Stimulated activated naive B cell treated with anti-CD40 and anti-IgM and Interleukin-4, amounts not matched to agents 10 μg/mL and 1 μg/mL and 100 μg/mL, for 72 hours (primary cell): ENCODE results near the gene STIP1.
A peak's percentile ranks its signal among the peaks of the same experiment; 100 is the strongest.

Experiments
- ATAC-seq, 2 donors: fragments of 150-1000 bp; cut with Tn5 transposase; replicated peaks; 2 replicates each; pipeline ENCODE4 v1.10.0; 2021; ENCODE audit warnings: moderate library complexity in 1 of 2
- DNase-seq: peaks from one replicate; pipeline ENCODE4 v3.0.0; 2021
- H3K27ac Mint-ChIP-seq: one replicate; pipeline ENCODE4 v1.8.0; 2022; ENCODE audit warnings: mild to moderate bottlenecking, mixed read lengths
- H3K27me3 Mint-ChIP-seq, 2 donors: one replicate each; pipeline ENCODE4 v1.8.0; 2022; ENCODE audit warnings: mixed read lengths in 2 of 2
- H3K36me3 Mint-ChIP-seq, 2 donors: one replicate each; pipeline ENCODE4 v1.8.0; 2022; ENCODE audit warnings: mixed read lengths in 2 of 2, mild to moderate bottlenecking in 1 of 2
- H3K4me1 Mint-ChIP-seq, 2 donors: one replicate each; pipeline ENCODE4 v1.8.0; 2022; ENCODE audit warnings: mixed read lengths in 2 of 2, mild to moderate bottlenecking in 1 of 2
- H3K4me3 Mint-ChIP-seq, 2 donors: one replicate each; pipeline ENCODE4 v1.8.0; 2022; ENCODE audit warnings: mild to moderate bottlenecking in 2 of 2, mixed read lengths in 2 of 2, moderate library complexity in 1 of 2
- H3K9me3 Mint-ChIP-seq, 2 donors: one replicate each; pipeline ENCODE4 v1.8.0; 2022; ENCODE audit warnings: mixed read lengths in 2 of 2, mild to moderate bottlenecking in 1 of 2

Gene STIP1

DNA sequence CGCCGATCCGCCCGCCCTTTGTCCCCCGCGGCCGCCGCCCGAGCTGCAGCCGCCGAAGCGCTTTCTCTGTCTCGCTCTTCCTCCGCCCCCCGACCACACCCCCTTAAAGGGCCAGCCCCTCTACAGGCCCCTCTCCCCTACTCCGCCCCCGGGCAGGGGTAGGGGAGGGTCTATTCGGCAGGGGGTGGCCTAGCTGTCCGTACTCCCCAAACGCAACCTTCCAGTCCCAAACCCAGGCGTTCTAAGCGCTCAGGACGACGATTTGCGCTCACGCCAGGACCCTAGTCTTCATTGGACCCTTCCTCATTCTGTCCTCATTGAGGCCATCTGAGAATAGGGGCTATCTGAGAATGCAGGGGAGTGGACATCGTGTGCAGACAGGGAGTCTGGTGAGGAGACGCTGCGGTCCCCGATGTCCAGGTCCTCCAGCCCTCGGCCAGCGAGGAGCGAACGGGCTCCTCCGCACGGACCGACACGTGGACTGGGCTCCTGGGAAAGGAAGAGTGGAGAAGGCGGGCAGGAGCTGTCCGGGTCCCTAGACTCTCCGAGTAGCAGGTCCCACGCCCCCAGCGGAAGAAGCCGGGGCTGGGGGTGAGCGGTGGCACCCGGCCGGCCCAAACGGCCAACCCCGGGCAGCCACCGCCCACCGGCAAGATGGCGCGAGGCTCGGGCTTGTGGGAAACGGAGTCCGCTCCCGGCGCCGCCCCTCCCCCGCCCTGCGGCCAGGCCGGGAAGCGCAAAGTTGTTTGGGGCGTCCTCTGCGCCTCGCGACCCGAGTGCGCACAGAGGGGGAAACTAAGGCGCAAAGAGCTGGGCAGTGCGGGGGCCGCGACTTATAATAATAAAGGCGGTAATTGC, 61.1 kb downstream of the STIP1 start, which contains the start of gene PPP1R14B:
PPP1R14B (minus strand) TSS at position 73 of the 858 bp plus-strand sequence. CDS start 270 bp downstream, outside the sequence.
- H3K4me1 Mint-ChIP-seq: peaks cover 27 to 70% of the 10 kb centered on the region in 2 donors
- peaks cover 10 to 27% of the 10 kb centered on the region in 2 donors for H3K36me3 Mint-ChIP-seq
- peak within 1 kb of the TSS; percentile 94 to 95 for H3K4me3 Mint-ChIP-seq
- H3K27ac Mint-ChIP-seq: peak within 1 kb of the TSS; percentile 96
- H3K9me3 Mint-ChIP-seq: no peaks in the 10 kb centered on the region
- H3K27me3 Mint-ChIP-seq: no peaks in the 10 kb centered on the region
- ATAC-seq (peak; percentile 57 to 67), DNase-seq (peak; percentile 77)

DNA sequence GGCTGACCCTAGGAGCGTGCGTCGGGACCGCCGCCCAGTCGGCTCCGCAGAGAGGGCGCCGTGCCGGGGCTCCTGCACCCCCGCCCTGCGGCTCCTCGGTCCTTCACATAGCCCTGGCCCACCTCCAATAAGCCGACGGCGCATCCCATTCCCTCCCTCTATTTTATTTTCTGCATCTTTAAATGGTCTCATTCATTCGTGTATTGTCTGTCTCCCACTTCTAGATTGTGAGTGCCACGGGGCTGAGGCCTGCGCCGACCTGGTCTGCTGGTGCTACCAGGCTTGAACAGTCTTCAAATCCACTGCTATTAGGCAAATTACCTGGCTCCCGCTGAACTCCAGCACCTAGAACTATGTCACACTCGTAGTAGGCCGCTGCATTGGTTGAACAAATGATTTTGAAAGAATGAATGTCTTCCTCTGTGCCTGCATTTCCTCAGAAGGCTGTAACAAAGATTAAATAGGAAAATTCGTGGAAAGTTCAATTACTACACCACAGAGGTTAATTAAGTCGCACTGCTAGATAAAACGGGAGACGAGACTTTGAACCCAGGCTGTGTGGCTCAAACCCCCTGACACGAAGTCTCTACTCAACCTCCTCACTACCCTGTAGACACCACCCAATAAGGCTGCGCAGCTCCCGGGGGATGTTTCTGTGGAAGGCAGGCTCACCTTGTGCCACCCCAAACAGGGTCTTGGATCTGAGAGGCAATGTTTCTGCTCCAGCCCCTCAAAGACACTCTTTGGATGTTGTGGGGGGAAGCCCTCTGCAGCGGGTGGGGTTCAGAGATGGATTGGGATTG, 62.0 kb downstream of the STIP1 start:
- Mint-ChIP-seq H3K36me3 (peaks cover 6 to 19% of the 10 kb centered on the region in 2 donors), H3K4me1 (peaks cover 25 to 68% of the 10 kb centered on the region in 2 donors), H3K9me3 (no peaks in the 10 kb centered on the region), H3K4me3 (peak overlapping the region; percentile 89 to 94), H3K27me3 (no peaks in the 10 kb centered on the region), H3K27ac (peak overlapping the region; percentile 20)
- DNase-seq (no peak), ATAC-seq (no peak)

DNA sequence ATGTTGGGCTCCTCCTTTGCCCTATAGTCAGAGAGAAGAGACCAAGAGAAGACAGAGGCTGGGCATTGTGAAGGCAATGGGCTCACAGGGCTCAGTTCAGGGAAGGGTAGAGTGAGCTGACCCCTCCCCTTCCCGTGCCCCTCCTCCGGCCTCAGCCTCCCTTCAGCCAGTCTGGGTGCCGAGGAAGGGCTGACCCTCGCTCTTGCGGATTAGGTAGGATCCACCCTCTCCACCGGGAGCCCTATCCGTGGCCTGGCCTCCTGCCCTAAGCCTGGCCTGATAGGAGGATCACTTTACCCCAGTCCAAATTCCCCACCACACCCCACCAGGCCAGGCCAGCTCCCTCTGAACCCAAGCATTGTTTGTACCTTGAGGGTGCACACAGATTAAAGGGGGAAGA, 62.6 kb downstream of the STIP1 start:
- ATAC-seq: no peak
- no peaks in the 10 kb centered on the region for H3K27me3 Mint-ChIP-seq
- H3K36me3 Mint-ChIP-seq: peaks cover under 1 to 13% of the 10 kb centered on the region in 2 donors
- H3K9me3 Mint-ChIP-seq: no peaks in the 10 kb centered on the region
- peak overlapping the region; percentile 20 for H3K27ac Mint-ChIP-seq
- peaks cover 20 to 66% of the 10 kb centered on the region in 2 donors for H3K4me1 Mint-ChIP-seq
- no peak for DNase-seq
- peak overlapping the region in 1 of 2 donors; percentile 94 for H3K4me3 Mint-ChIP-seq

DNA sequence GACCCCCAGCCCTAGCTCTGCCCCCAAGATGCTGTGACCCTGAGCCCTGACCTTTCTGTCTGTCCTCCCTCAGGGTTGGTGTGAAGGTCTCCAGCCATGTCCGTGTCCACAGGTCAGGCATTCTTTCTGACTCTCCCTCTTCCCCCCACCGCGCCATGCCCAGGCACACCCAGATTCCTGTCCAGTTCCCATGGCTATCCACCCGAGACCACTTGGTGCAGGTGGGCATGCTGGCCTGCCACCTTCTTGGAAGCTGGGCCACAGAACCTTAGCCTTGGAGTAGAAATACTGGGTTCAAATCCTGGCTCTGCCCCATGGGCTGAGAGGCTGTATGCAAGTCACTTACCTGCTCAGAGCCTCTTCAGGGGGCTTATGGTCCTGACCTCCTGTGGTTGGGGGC, 63.1 kb downstream of the STIP1 start:
- Mint-ChIP-seq H3K9me3 (no peaks in the 10 kb centered on the region), H3K27ac (no peak overlapping the region), H3K27me3 (no peaks in the 10 kb centered on the region), H3K4me1 (peaks cover 22 to 66% of the 10 kb centered on the region in 2 donors), H3K36me3 (peaks cover 0 to 12% of the 10 kb centered on the region in 2 donors), H3K4me3 (no peak overlapping the region)
- ATAC-seq (no peak), DNase-seq (no peak)

DNA sequence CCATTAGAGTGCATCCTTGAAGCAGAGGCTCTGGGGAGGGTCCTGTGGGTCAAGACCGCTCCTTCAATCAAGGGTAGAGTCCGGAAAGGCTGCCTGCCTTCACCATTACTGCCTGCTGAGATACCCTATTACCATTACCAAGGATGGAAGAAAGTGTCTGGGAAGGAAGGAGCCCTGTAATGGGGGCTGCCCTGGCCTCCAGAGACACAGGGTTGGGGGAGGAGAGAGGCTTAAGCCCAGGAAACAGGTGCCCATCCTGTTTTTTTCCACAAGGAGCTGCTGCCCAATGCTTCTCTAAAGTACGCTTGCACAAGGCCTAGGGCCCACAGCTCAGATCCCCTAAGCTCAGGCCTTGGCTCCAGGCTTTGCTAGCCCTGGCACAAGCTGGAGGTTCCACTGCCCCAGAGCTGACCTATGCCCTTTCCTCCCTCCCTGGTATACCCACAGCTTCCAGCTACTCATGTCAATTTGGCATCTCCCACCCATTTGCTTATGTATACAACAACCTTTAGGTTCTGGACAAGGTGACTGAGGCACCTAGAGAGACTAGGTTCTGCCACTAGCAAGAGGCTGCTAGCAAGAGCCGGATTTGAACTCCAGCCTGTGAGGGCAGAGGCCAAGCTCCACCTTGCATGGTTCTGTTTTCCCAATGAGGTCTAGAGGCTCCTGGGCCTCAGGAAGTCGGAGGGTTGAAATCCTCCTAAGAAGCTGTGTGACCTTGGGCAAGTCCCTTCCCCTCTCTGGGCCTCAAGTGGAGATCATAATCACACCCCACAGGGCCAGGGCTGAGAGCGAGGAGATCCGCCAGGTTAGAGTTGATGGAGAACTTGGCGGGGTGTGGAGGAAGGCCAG, 63.8 kb downstream of the STIP1 start:
- H3K36me3 Mint-ChIP-seq: peaks cover 0 to 9% of the 10 kb centered on the region in 2 donors
- peaks cover 23 to 62% of the 10 kb centered on the region in 2 donors for H3K4me1 Mint-ChIP-seq
- H3K27ac Mint-ChIP-seq: peak overlapping the region; percentile 37
- no peaks in the 10 kb centered on the region for H3K27me3 Mint-ChIP-seq
- H3K9me3 Mint-ChIP-seq: no peaks in the 10 kb centered on the region
- peak overlapping the region in 1 of 2 donors; percentile 86 for H3K4me3 Mint-ChIP-seq
- no peak for ATAC-seq
- DNase-seq: no peak

DNA sequence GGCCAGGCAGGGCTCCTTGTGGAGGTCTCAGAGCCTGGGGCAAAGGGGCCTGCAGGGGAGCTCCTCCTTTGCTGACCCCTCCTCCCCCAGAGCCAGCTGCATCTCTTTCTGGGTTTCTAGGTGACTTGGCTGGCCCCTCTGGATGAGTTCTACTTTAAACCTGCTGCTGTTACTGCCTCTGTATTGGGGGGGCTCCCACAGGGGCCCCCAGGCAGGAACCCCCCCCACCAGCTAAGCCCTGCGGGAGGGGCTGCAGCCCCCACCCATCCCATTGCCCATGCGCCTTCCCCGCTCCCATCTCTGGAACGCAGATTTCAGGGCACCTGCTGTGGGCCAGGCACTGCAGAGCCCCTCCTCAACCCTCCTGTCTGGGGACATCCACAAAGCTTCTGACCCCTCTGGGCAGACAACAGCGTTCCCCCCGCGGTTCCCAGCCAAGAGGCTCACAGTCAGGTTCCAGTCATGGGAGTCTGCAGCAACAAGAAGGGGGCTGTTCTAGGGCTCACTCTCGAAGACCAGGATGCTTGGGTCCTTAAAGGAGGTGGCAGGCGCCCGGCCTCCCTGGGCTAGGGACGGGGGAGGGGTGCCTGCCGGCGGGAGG, 64.5 kb downstream of the STIP1 start:
- Mint-ChIP-seq H3K4me3 (peak overlapping the region; percentile 82 to 86), H3K36me3 (peaks cover 0 to 12% of the 10 kb centered on the region in 2 donors), H3K27me3 (no peaks in the 10 kb centered on the region), H3K9me3 (no peaks in the 10 kb centered on the region), H3K4me1 (peaks cover 23 to 55% of the 10 kb centered on the region in 2 donors), H3K27ac (no peak overlapping the region)
- no peak for DNase-seq
- no peak for ATAC-seq

DNA sequence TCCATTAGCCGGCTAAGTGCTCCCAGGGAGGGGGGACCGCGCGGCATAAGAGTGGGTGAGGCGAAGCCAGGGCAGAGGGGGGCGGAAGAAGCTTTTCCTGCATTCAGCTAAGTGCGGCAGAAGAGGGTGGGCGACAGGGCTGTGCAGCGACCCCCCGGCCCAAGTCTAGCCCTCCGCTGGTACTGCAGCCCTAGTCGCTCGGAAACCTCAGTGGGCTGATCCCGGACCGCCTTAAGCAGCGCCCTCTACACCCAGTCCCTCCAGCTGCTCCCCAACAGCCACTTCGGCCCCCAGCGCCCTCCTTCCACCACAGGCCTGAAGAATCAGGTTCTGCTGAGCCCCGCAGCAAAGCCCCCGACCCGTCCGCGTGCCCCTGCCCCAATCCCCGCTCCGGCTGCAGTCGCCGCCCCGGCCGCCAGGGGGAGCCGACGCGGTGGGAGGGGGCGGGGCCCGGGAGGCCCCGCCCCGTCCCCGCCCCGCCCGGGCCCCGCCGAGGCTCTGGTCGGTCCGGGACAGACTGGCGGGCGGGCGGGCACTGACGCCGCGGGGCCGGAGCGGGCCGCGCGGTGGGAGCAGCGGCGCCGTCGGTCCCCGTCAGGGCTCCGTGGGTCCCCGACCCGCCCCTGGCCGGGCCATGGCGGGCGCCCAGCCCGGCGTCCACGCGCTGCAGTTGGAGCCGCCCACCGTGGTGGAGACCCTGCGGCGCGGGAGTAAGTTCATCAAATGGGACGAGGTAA, 65.2 kb downstream of the STIP1 start, which contains the start of gene PLCB3:
PLCB3 (plus strand) TSS at position 515 of the 737 bp plus-strand sequence; CDS start at position 635, 120 bp downstream.
- Mint-ChIP-seq H3K4me1 (peaks cover 23 to 55% of the 10 kb centered on the region in 2 donors), H3K36me3 (peaks cover 1 to 7% of the 10 kb centered on the region in 2 donors), H3K27me3 (no peaks in the 10 kb centered on the region), H3K4me3 (peak within 1 kb of the TSS; percentile 93 to 96), H3K27ac (peak within 1 kb of the TSS; percentile 89), H3K9me3 (no peaks in the 10 kb centered on the region)
- ATAC-seq: peak; percentile 65
- DNase-seq: no peak

DNA sequence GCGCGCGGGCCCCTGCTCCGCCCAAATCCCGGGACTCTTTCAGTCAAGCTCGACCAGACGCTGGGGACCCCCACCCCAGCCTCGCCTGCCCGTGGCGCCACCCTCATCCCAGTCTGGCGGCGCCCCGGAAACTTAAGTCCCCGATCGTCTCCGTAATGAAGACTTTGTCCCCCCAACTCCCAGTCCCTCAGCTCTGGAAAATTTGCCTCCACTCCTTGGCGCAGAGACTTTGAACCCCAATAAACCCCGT, 65.7 kb downstream of the STIP1 start:
- peaks cover 23 to 55% of the 10 kb centered on the region in 2 donors for H3K4me1 Mint-ChIP-seq
- DNase-seq: no peak
- H3K36me3 Mint-ChIP-seq: peaks cover 4 to 9% of the 10 kb centered on the region in 2 donors
- ATAC-seq: no peak
- H3K27me3 Mint-ChIP-seq: no peaks in the 10 kb centered on the region
- no peaks in the 10 kb centered on the region for H3K9me3 Mint-ChIP-seq
- H3K4me3 Mint-ChIP-seq: peak overlapping the region; percentile 93 to 96
- H3K27ac Mint-ChIP-seq: peak overlapping the region; percentile 89

DNA sequence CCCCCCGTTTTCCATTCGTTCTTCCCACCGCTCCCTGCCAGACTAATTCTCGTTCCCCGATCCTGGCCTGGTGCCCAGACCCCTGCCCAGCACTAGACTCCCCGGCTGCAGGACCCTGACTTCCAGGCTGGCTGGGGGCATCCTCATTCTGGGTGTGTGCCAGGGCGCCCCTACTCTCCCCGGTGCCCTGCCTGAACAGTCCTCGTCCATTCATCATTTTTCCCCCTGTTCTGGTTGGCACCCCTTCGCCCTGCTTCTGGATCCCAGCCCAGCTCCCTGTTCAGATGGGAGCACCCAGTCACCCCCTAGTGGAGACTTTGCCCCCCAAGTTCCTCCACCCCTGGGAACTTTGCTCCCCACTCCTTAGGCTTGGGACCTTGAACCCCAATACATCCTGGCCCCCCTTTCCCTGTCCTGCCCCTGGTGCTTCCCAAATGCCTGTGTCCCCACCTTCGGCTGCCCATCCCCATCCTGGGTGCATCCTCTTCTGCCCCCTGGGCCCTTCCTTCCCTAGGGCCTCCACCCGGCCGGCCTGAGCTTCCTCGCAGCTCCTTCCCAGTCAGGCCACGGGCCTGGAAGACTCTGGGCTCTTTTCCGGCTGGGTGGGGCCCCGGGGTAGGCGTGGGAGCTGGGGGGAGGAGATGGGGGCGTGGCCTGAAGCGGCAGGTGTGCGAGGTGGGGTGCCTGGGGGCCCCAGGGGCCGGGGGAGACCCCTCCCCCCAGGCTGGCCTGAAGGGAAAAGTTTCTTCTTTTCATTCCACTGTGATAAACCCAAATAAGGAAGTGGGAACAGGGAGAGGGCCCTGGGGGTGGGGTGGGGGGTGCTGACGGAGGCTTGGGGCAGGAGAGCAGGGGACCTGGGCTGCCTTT, 66.3 kb downstream of the STIP1 start:
- Mint-ChIP-seq H3K4me1 (peaks cover 20 to 49% of the 10 kb centered on the region in 2 donors), H3K27ac (peak overlapping the region; percentile 89), H3K36me3 (peaks cover 5 to 10% of the 10 kb centered on the region in 2 donors), H3K4me3 (peak overlapping the region; percentile 93 to 96), H3K27me3 (no peaks in the 10 kb centered on the region), H3K9me3 (no peaks in the 10 kb centered on the region)
- ATAC-seq (no peak), DNase-seq (no peak)

DNA sequence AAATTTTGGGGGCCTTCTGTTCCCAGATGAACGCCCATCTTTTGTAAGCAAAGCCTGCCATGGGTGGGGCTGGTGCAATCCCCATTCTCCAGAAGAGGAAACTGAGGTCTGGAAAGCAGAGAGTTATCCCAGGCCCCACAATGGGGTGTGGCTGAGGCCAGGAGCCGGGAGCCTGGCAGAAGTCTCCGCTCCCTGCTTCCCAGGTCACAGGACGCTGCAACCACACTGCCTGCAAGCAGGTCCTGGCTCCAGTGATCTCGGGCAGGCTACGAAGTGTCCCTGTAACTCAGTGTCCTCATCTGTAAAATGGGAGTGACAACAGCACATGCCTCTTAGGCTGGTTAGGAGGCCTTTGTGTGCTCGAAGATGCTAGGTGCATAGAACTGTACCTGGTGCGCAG, 67.1 kb downstream of the STIP1 start:
- peaks cover 16 to 41% of the 10 kb centered on the region in 2 donors for H3K4me1 Mint-ChIP-seq
- no peaks in the 10 kb centered on the region for H3K9me3 Mint-ChIP-seq
- no peaks in the 10 kb centered on the region for H3K27me3 Mint-ChIP-seq
- H3K27ac Mint-ChIP-seq: peak overlapping the region; percentile 14
- DNase-seq (no peak), ATAC-seq (no peak)
- H3K4me3 Mint-ChIP-seq: no peak overlapping the region
- peaks cover 11 to 17% of the 10 kb centered on the region in 2 donors for H3K36me3 Mint-ChIP-seq

DNA sequence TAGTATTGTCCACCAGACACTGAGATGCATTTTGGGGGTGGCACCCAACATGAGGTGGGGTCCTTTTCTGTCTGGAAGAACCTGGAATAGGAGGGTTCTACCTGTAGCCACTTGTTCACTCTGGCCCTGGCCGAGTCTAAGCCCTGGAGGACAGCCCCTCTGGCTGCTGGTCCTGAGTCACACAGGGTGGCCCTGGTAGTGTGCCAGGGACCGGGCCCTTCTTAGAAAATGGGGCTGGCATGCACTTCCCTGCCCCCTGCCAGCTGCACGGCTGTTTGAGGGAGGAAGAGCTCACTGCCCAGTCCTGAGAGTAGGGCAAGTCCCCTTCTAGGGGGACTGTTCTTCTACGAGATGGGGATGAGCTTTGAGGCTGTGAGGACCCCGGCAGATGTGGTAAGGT, 67.5 kb downstream of the STIP1 start:
- DNase-seq (no peak), ATAC-seq (no peak)
- Mint-ChIP-seq H3K4me3 (no peak overlapping the region), H3K4me1 (peaks cover 16 to 41% of the 10 kb centered on the region in 2 donors), H3K36me3 (peaks cover 15 to 19% of the 10 kb centered on the region in 2 donors), H3K27me3 (no peaks in the 10 kb centered on the region), H3K27ac (peak overlapping the region; percentile 14), H3K9me3 (no peaks in the 10 kb centered on the region)
